Loucy (cell line): ENCODE results near the gene MAD1L1.

ENCODE experiments used
- H2AFZ ChIP-seq: fragments of 200-600 bp; sonication (generic); 2 replicates; pipeline ENCODE4 v1.6.0; 2016; ENCODE audit warnings: antibody characterized with exemption, mild to moderate bottlenecking, low read length, moderate library complexity
- H3F3A ChIP-seq: fragments of 200-600 bp; 2 replicates; pipeline ENCODE4 v1.6.0; 2016; ENCODE audit warnings: antibody characterized with exemption, low read depth, mild to moderate bottlenecking
- H3K27me3 ChIP-seq: fragments of 200-600 bp; sonication (generic); 2 replicates; pipeline ENCODE4 v1.6.1; 2014; ENCODE audit warnings: low read length, mild to moderate bottlenecking; ENCODE audit not compliant: insufficient read depth, poor library complexity, severe bottlenecking
- H3K36me3 ChIP-seq: fragments of 200-600 bp; sonication (generic); 2 replicates; pipeline ENCODE4 v1.6.1; 2016; ENCODE audit warnings: low read length; ENCODE audit not compliant: insufficient read depth
- H3K4me1 ChIP-seq: fragments of 200-600 bp; sonication (generic); 2 replicates; pipeline ENCODE4 v1.5.1; 2014; ENCODE audit warnings: low read length, mild to moderate bottlenecking; ENCODE audit not compliant: insufficient read depth, poor library complexity, severe bottlenecking
- H3K4me2 ChIP-seq: fragments of 200-600 bp; sonication (generic); 2 replicates; pipeline ENCODE4 v1.6.0; 2014; ENCODE audit warnings: antibody characterized with exemption, low read length, low read depth, mild to moderate bottlenecking; ENCODE audit not compliant: poor library complexity, severe bottlenecking
- H3K4me3 ChIP-seq: fragments of 200-600 bp; sonication (generic); 2 replicates; pipeline ENCODE4 v1.5.1; 2014; ENCODE audit warnings: low read length, mild to moderate bottlenecking, mixed read lengths; ENCODE audit not compliant: poor library complexity, severe bottlenecking
- H3K79me2 ChIP-seq: fragments of 200-600 bp; sonication (generic); 2 replicates; pipeline ENCODE4 v1.6.1; 2014; ENCODE audit warnings: low read length; ENCODE audit not compliant: insufficient read depth
- H3K9ac ChIP-seq: fragments of 200-600 bp; sonication (generic); 2 replicates; pipeline ENCODE4 v1.6.0; 2014; ENCODE audit warnings: mild to moderate bottlenecking, low read depth, low read length, moderate library complexity; ENCODE audit not compliant: poor library complexity, severe bottlenecking
- H3K9me2 ChIP-seq: fragments of 200-600 bp; sonication (generic); replicated peaks from 2 replicates; pipeline ENCODE4 v1.6.1; 2016; ENCODE audit warnings: low read depth, low read length, mixed read lengths
- H3K9me3 ChIP-seq: fragments of 200-600 bp; sonication (generic); 2 replicates; pipeline ENCODE4 v1.6.1; 2014; ENCODE audit warnings: mild to moderate bottlenecking, antibody characterized with exemption, low read length, low read depth; ENCODE audit not compliant: insufficient read depth
- H4K20me1 ChIP-seq: fragments of 200-600 bp; sonication (generic); 2 replicates; pipeline ENCODE4 v1.6.0; 2014; ENCODE audit warnings: antibody characterized with exemption, low read length, mild to moderate bottlenecking; ENCODE audit not compliant: insufficient read depth, poor library complexity, severe bottlenecking
- CTCF ChIP-seq: fragments of 200-600 bp; sonication (generic); conservative IDR thresholded peaks from 2 replicates; pipeline ENCODE4 v1.5.1; 2014; ENCODE audit warnings: mild to moderate bottlenecking, antibody characterized with exemption, low read length
- EZH2phosphoT487 ChIP-seq: fragments of 200-600 bp; IDR thresholded peaks from 2 replicates; pipeline ENCODE4 v1.6.1; 2018; ENCODE audit warnings: antibody characterized with exemption, mild to moderate bottlenecking, moderate library complexity, borderline replicate concordance

MAD1L1 gene

GRCh38 chr7:2049111-2049781, 183.5 kb downstream of the MAD1L1 start:
- Histone ChIP-seq H3K9me2 (no peaks in the 10 kb centered on the region), H2AFZ (no peak overlapping the region), H4K20me1 (peaks cover 3% of the 10 kb centered on the region), H3K4me3 (no peak overlapping the region), H3K27me3 (no peaks in the 10 kb centered on the region), H3K9me3 (no peaks in the 10 kb centered on the region), H3K4me2 (no peak overlapping the region), H3K9ac (no peak overlapping the region), H3K4me1 (no peaks in the 10 kb centered on the region), H3K36me3 (peaks cover 4% of the 10 kb centered on the region; the same call in 1 of the 2 replicates), H3F3A (no peaks in the 10 kb centered on the region), H3K79me2 (peaks cover 18% of the 10 kb centered on the region; the same call in 1 of the 2 replicates)
- TF ChIP-seq EZH2phosphoT487 (no peak), CTCF (no peak)

- Histone ChIP-seq H3K9me3 (no peaks in the 10 kb centered on the region), H4K20me1 (peaks cover 3% of the 10 kb centered on the region), H3K79me2 (peaks cover 18% of the 10 kb centered on the region; the same call in 1 of the 2 replicates), H3K4me3 (no peak overlapping the region), H3K27me3 (no peaks in the 10 kb centered on the region), H3K4me1 (no peaks in the 10 kb centered on the region), H3K9me2 (no peaks in the 10 kb centered on the region), H2AFZ (no peak overlapping the region), H3F3A (no peaks in the 10 kb centered on the region), H3K4me2 (no peak overlapping the region), H3K9ac (no peak overlapping the region), H3K36me3 (no peaks in the 10 kb centered on the region; the same call in 1 of the 2 replicates)
- no peak for TF ChIP-seq CTCF
- no peak for TF ChIP-seq EZH2phosphoT487
Measured at GRCh38 chr7:2048531-2048930, 184.2 kb downstream of the MAD1L1 start.

- TF ChIP-seq CTCF = no peak
- Histone ChIP-seq H3K4me1 (no peaks in the 10 kb centered on the region), H4K20me1 (peaks cover 3% of the 10 kb centered on the region), H3K36me3 (peaks cover 4% of the 10 kb centered on the region; the same call in 1 of the 2 replicates), H3K9ac (no peak overlapping the region), H3K9me3 (no peaks in the 10 kb centered on the region), H2AFZ (no peak overlapping the region), H3K4me2 (no peak overlapping the region), H3K79me2 (peaks cover 18% of the 10 kb centered on the region; the same call in 1 of the 2 replicates), H3F3A (no peaks in the 10 kb centered on the region), H3K4me3 (no peak overlapping the region), H3K9me2 (no peaks in the 10 kb centered on the region), H3K27me3 (no peaks in the 10 kb centered on the region)
Measured at GRCh38 chr7:2048006-2048405, 184.7 kb downstream of the MAD1L1 start.
